ENCODE measurements around the gene DNAJB6.
A peak's percentile ranks its signal among the peaks of the same experiment; 100 is the strongest.

DNAJB6 gene

GRCh38 chr7:157368955-157369354, 32.2 kb downstream of the DNAJB6 start:
- no peak for TF ChIP-seq GATA3 (IDR thresholded peaks at IDR 0.05; ENCODE audit: low read depth, low read length)
- TF ChIP-seq GATA2 (IDR thresholded peaks at IDR 0.05; ENCODE audit: low read depth, low read length), result peak; percentile 26; the same call in 1 of the 2 replicates

GRCh38 chr7:157370742-157371141, 33.9 kb downstream of the DNAJB6 start:
- TF ChIP-seq GATA2 (IDR thresholded peaks at IDR 0.05; ENCODE audit: low read depth, low read length), result no peak
- no peak for TF ChIP-seq GATA3 (IDR thresholded peaks at IDR 0.05; ENCODE audit: low read depth, low read length)

GRCh38 chr7:157371296-157371695, 34.5 kb downstream of the DNAJB6 start:
- TF ChIP-seq GATA3 (IDR thresholded peaks at IDR 0.05; ENCODE audit: low read depth, low read length) (no peak), GATA2 (IDR thresholded peaks at IDR 0.05; ENCODE audit: low read depth, low read length) (no peak)

GRCh38 chr7:157372300-157373232, 35.8 kb downstream of the DNAJB6 start:
- no peak for TF ChIP-seq GATA3 (IDR thresholded peaks at IDR 0.05; ENCODE audit: low read depth, low read length)
- no peak for TF ChIP-seq GATA2 (IDR thresholded peaks at IDR 0.05; ENCODE audit: low read depth, low read length)

- TF ChIP-seq GATA2 (IDR thresholded peaks at IDR 0.05; ENCODE audit: low read depth, low read length), result no peak
- no peak for TF ChIP-seq GATA3 (IDR thresholded peaks at IDR 0.05; ENCODE audit: low read depth, low read length)
These were observed 36.7 kb downstream of the DNAJB6 start for GRCh38 chr7:157373493-157373892.

- TF ChIP-seq GATA3 (IDR thresholded peaks at IDR 0.05; ENCODE audit: low read depth, low read length), result no peak
- TF ChIP-seq GATA2 (IDR thresholded peaks at IDR 0.05; ENCODE audit: low read depth, low read length), result no peak
These were observed 38.6 kb downstream of the DNAJB6 start for GRCh38 chr7:157375410-157375809.

- TF ChIP-seq GATA2 (IDR thresholded peaks at IDR 0.05; ENCODE audit: low read depth, low read length), result no peak
- TF ChIP-seq GATA3 (IDR thresholded peaks at IDR 0.05; ENCODE audit: low read depth, low read length), result no peak
These were observed 40.8 kb downstream of the DNAJB6 start for GRCh38 chr7:157377436-157378124.

- TF ChIP-seq GATA2 (IDR thresholded peaks at IDR 0.05; ENCODE audit: low read depth, low read length) (no peak), GATA3 (IDR thresholded peaks at IDR 0.05; ENCODE audit: low read depth, low read length) (no peak)
These were observed 41.6 kb downstream of the DNAJB6 start for GRCh38 chr7:157378390-157378789.

GRCh38 chr7:157379493-157379892, 42.7 kb downstream of the DNAJB6 start:
- TF ChIP-seq GATA3 (IDR thresholded peaks at IDR 0.05; ENCODE audit: low read depth, low read length) (no peak), GATA2 (IDR thresholded peaks at IDR 0.05; ENCODE audit: low read depth, low read length) (no peak)

- no peak for TF ChIP-seq GATA3 (IDR thresholded peaks at IDR 0.05; ENCODE audit: low read depth, low read length)
- TF ChIP-seq GATA2 (IDR thresholded peaks at IDR 0.05; ENCODE audit: low read depth, low read length), result no peak
These were observed 43.6 kb downstream of the DNAJB6 start for GRCh38 chr7:157380416-157380815.

- TF ChIP-seq GATA2 (IDR thresholded peaks at IDR 0.05; ENCODE audit: low read depth, low read length) (no peak), GATA3 (IDR thresholded peaks at IDR 0.05; ENCODE audit: low read depth, low read length) (no peak)
These were observed 47.1 kb downstream of the DNAJB6 start for GRCh38 chr7:157383868-157384267.

GRCh38 chr7:157384301-157384700, 47.5 kb downstream of the DNAJB6 start:
- no peak for TF ChIP-seq GATA3 (IDR thresholded peaks at IDR 0.05; ENCODE audit: low read depth, low read length)
- no peak for TF ChIP-seq GATA2 (IDR thresholded peaks at IDR 0.05; ENCODE audit: low read depth, low read length)

- TF ChIP-seq GATA3 (IDR thresholded peaks at IDR 0.05; ENCODE audit: low read depth, low read length) (no peak), GATA2 (IDR thresholded peaks at IDR 0.05; ENCODE audit: low read depth, low read length) (no peak)
These were observed 50.4 kb downstream of the DNAJB6 start for GRCh38 chr7:157386979-157387800.

- TF ChIP-seq GATA2 (IDR thresholded peaks at IDR 0.05; ENCODE audit: low read depth, low read length), result no peak
- TF ChIP-seq GATA3 (IDR thresholded peaks at IDR 0.05; ENCODE audit: low read depth, low read length), result no peak
These were observed 51.5 kb downstream of the DNAJB6 start for GRCh38 chr7:157388301-157388700.
